ENCODE data around the gene CCDC141. TPM values are rescaled to one million over a fixed set of nuclear protein-coding genes. Genes with fewer than 3 reads are reported as not detected.

Gene CCDC141
- total RNA-seq, 1 experiment from 2014 or later = 0.30 TPM

- BruUV-seq (replicated peaks) = no TSS peak
These were observed 47.2 kb upstream of the CCDC141 start for GRCh38 chr2:179097131-179097530.

More at GRCh38 chr2:179097131-179097530, 47.2 kb upstream of the CCDC141 start:
- H2AFZ ChIP-seq (ENCODE audit: low read depth, low read length, poor library complexity, severe bottlenecking) = no peak overlapping the region
- CTCF ChIA-PET = no interaction called here
- H3K4me2 ChIP-seq (ENCODE audit: low read length) = no peak overlapping the region
- H3K9me2 ChIP-seq (ENCODE audit: insufficient read depth) = no peaks in the 10 kb centered on the region
- H3K36me3 ChIP-seq (ENCODE audit: control insufficient read depth in 1 of 2, insufficient read depth in 2 of 2, low read length in 2 of 2) = no peaks in the 10 kb centered on the region
- H4K20me1 ChIP-seq (ENCODE audit: insufficient read depth) = no peaks in the 10 kb centered on the region
- intact Hi-C loops (cut with micrococcal nuclease) = no loop called here
- H3K9ac ChIP-seq (ENCODE audit: low read length) = no peak overlapping the region
- TF ChIP-seq ELF1 (IDR thresholded peaks at IDR 0.05; ENCODE audit: borderline replicate concordance, low read depth) (no peak), ZBTB33 (IDR thresholded peaks at IDR 0.05; ENCODE audit: extremely low read depth, insufficient replicate concordance, low read length) (no peak), CBX3 (IDR thresholded peaks at IDR 0.05; ENCODE audit: low read depth) (no peak), CTCF (IDR thresholded peaks at IDR 0.05 in 2 of 3, conservative IDR thresholded peaks at IDR 0.05 in 1 of 3; ENCODE audit: borderline replicate concordance in 1 of 3, insufficient read depth in 1 of 3, low read depth in 2 of 3, low read length in 2 of 3) (no peak), SP1 (IDR thresholded peaks at IDR 0.05; ENCODE audit: low read depth) (no peak), JUND (IDR thresholded peaks at IDR 0.05) (no peak)
- H3K79me2 ChIP-seq (ENCODE audit: insufficient read depth, low read length) = no peaks in the 10 kb centered on the region
- no peak for ATAC-seq
- DNase-seq (ENCODE audit: low read depth, low spot score) = no peak
- H3K27ac ChIP-seq (ENCODE audit: low read depth, low read length) = no peak overlapping the region
- H3K4me3 ChIP-seq (replicated peaks in 1 of 2; ENCODE audit: low read depth in 1 of 2, low read length in 2 of 2) = no peak overlapping the region
- H3K27me3 ChIP-seq (ENCODE audit: insufficient read depth, low read length) = no peaks in the 10 kb centered on the region
- no peaks in the 10 kb centered on the region for H3K4me1 ChIP-seq (ENCODE audit: control insufficient read depth in 1 of 2, insufficient read depth in 2 of 2, low read length in 2 of 2)
- POLR2A ChIA-PET = no interaction called here
- RAD21 ChIA-PET (ENCODE audit: low non-redundant PET in 1 of 2, low total read pairs in 2 of 2, uncharacterized antibody in 2 of 2, unreplicated experiment in 2 of 2) = no interaction called here
- no peaks in the 10 kb centered on the region for H3K9me3 ChIP-seq (ENCODE audit: control insufficient read depth in 1 of 2, insufficient read depth in 1 of 2, low read depth in 1 of 2, low read length in 2 of 2)

All from HCT116 (cell line).